HG03159 (cell line): ENCODE data around the gene PPP2R2C.

Experiments
- ATAC-seq: cut with Tn5 transposase; IDR thresholded peaks from one replicate; pipeline ENCODE4 v1.9.1; 2021; ENCODE audit warnings: mild to moderate bottlenecking, moderate library complexity; ENCODE audit not compliant: unreplicated experiment

Gene PPP2R2C

DNA sequence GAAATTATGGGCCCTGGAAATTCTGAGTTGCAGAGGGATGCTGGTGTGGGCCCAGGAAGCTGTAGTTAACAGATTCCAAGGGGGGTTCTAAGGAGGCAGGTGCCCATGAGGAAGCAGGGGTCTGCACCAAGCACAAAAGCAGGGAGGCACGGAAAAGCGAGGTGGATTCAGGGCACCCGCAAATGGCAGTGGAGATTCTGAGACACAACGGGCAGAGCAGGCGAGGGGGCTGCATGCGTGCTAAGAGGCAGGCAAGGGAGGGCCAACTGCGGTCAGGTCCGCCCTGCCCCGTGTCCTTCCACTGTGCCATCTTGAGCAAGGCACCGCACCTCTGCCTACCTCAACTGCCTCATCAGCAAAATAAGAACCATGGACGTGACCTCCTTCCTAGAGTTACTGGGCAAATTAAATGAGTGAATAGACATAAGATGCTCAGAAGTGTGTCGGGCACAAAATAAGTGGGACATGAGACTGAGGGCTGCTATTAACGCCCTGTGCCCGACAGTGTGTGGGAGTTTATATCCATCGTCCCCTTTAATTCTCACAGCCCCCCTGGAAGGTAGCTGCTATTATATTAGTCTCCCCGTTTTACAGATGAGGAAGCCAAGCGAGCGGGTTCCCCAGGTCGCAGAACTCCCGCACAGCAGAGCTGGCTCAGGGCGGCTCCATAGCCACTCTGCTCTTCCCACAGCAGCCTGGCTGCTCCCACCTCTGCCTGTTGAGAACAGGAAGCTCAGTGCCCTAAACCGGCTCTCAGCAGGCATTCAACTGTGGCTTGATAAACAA lies 67.6 kb downstream of the PPP2R2C start:
- ATAC-seq = no peak

DNA sequence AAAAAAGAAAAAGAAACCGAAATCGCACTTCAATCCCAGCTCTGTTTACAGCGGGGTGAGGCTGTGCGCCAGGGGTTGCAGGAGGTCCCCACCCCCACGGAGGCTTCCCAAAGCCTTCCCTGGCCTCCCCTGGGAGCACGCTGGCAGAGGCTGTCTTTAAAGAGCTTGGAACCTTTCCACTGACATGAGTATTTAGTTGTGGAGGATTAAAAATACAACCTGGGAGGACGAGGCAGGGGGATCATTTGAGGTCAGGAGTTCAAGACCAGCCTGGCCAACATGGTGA lies 69.1 kb downstream of the PPP2R2C start:
- ATAC-seq = no peak

DNA sequence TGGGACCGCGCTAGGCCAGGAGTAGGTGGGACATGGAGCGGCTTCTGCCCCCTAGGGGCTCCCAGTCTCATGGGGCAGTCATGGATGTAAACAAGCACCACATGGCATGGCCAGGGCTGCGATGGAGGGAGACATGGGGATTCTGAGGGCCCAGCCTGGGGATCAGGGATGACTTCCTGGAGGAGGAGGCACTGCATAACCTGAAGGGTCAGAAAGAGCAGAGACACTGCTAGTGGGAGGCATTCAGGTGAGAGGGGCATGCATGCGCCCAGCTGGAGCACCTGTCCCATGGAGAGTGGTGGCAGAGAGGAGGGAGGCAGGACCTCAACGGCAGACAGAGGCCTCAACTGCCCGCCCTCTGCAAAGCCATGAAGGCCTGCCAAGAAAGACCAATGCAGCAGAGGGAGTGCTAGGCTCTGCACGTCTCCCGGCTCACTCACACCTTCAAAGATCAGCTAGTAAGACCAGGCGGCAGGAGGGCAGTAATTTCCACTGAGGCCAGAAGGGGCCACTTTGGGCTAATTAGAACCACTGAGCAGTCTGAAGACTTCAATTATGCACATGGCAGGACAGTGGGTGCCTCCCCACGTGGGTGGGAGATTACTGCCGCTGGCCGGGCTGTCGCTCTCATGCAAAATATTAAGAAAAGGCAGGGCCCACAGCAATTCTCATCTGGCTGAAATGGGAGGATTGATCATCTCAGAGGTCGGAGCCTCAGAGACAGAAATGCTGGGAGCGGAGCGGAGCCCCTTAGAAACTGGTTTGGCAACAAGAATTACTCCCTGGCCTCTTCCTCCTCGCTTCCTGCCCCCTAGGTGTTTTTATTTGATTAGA lies 69.6 kb downstream of the PPP2R2C start:
- no peak for ATAC-seq

DNA sequence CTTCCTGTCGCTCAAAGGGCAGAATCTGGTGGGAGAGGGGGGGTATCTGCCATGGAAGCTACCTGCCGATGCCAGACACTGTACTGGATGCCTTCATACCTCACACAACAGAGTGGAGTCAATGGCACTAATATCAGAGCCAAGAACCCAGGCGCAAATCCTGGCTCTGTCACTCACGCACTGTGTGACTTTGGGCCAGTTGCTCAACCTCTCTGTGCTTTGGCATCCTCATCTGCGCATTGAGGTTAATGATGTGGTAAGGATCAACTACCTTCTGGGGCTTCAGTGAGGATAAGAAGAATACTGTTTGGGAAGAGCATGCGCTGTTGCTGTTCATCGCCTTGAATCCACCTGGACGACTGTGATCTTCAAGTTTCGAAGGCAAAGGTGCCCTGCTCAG lies 70.6 kb downstream of the PPP2R2C start:
- ATAC-seq = no peak

DNA sequence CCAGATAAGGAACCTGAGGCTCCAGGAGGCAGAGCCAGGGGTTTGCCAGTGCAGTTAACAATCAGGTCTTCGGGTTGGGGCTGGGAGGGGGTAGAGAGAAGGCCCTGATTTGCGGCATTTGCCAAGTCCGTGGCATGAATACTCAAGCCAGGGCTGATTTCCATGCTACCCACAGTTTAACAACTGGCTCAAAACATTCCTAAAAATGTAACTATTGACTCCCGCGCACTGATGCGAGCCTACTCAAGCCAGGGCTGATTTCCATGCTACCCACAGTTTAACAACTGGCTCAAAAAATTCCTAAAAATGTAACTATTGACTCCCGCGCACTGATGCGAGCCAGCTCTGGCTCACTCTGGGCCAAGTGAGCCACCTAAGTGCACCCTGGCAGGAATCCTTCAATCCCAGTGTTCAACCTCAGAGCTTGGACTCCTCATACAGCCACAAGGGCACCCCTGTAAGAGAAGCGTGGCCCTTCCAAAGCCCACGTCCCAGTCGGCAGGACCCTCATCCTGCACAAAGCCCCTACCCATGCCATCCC lies 75.6 kb downstream of the PPP2R2C start:
- ATAC-seq = no peak

DNA sequence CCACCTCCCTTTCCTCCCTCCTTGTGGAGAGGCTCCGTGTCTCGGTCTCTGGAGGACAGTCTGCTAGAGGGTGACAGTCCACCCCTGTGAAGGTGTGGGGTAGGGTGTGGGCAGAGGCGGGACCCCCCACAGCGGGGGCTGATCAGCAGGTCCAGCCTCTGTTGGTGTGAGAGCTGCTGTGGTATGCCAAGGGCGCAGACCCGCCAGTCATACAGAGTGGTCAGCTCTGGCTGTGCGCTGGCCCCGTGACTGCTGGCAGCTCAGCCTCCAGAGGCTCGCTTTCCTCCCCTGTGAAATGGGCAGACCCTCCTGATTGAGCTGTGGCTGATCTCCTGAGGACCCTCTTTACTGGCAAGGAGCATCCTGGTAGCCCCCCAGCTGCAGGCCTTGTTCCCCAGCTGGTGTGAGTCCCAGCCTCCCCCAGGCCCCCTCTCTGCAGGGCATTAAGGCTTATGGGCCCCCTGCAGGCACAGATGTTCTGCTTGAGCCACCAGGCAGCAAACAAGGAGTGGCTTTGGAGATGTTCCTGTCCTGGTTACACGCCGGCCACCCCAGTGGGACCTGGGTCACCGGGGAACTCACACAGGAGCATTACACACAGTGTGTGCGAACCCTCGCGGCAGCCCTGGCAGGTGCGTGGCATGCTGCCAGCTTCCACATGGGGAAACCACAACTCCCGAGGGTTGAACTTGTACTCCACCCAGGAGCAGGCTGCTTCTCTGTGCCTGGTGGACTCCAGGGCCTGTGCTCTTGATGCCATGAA lies 76.8 kb downstream of the PPP2R2C start:
- no peak for ATAC-seq

DNA sequence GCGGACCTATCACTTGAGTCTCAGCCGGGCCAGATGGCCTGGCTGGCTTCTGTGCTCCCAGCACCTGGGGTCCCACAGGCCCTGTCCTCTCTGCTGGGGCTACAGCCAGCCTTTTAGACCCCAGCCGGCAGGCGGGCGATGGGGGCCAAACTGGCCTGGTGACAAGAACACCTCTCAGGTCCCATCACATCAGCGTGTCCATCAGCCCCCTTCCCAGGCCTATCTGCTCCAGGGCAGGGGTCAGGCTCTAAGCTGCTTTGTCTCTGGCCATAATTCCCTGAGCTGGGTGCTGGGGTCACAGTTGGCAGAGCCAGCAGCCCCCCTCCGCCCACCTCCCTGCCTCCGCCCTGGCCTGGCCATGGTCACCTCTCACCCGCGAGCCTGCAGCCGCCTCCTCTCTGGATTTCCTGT lies 77.7 kb downstream of the PPP2R2C start:
- ATAC-seq = no peak

DNA sequence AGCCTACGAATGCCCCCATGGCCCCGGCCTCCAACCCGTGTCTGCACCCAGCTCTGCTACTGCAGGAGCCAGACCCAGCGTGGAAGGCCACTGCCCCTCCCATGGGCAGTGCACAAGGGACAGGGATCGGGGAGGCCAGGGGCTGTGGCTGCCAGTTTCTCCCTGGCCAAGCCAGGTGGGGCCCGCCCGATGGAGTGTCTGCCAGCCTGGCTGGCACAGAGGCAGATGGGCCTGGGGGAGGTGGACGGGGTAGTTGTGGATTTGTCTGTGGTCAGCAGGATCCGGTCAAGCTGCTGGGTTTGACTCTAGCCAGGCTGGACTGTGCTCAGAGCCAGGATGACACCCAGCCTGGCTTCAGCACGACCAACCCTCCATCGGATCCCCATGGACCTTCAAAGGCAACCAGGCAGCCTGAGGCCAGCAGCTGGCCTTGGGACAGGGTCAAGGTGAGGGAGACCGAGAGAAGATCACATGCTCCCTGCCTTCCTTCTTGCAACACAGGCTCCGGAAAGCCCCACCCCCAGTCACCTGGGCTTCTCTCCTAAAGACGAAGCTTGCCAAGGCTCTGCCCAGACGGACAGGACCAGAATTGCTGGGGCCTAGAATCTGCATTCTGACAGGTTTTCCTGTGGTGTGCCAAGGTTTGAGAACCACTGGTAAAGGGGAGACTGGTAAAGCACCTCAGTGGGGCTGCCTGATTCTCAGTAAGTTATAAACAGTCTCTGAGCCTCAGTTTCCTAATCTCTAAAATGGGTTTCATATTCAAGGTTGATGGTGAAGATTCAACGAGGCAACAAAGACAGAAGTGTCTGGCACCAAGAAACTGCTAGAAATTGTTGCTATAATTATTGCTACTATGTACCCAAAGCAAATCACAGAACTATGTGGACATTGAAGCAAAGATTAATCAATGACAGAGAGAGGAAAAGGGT lies 78.6 kb downstream of the PPP2R2C start:
- ATAC-seq = no peak

DNA sequence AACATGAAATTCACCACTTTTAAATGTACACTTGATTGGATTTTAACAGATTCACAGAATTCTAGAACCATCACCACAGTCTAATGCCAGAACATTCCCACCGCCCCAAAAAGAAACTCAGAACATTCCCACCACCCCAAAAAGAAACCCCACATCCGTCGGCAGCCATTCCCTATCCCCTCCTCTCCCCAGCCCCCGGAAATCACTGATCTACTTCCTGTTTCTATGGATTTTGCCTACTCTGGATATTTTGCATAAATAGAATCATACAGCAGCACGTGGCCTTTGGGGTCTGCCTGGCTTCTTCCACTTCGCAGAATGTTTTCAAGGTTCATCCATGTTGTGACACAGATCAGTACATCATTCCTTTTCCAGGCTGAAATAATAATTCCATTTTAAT lies 79.3 kb downstream of the PPP2R2C start:
- no peak for ATAC-seq

DNA sequence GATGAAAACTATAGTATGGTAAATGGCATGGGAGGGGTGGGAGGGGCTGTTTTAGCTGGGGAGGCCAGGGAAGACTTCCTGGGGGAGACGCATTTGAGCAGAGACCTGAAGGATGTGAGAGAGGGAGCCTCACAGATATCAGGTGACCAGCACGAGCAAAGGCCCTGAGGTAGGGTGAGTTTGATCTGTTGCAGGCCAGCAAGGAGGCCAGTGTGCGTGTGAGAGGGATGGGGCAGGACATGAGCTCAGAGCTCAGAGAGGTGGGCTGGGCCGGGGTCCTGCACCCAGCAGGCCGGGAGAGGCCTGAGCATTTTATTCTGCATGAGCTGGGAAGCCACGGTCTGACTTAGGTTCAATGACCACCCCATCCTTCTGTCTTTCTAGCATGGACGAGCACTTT lies 80.0 kb downstream of the PPP2R2C start:
- ATAC-seq = no peak

DNA sequence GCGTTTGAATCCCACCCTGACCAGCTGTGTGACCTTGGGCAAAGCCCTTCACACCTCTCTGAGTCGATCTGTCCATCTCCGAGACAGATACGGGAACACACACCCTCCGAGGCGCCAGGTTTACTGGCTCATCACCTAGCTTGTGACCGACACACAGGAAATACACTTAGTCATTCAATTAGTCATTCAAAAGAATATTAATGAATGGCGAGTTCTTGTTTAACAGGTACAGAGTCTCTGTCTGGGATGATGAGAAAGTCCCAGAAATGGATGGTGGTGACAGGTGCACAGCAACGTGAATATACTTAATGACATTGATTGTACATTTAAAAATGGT lies 80.6 kb downstream of the PPP2R2C start:
- ATAC-seq = no peak

DNA sequence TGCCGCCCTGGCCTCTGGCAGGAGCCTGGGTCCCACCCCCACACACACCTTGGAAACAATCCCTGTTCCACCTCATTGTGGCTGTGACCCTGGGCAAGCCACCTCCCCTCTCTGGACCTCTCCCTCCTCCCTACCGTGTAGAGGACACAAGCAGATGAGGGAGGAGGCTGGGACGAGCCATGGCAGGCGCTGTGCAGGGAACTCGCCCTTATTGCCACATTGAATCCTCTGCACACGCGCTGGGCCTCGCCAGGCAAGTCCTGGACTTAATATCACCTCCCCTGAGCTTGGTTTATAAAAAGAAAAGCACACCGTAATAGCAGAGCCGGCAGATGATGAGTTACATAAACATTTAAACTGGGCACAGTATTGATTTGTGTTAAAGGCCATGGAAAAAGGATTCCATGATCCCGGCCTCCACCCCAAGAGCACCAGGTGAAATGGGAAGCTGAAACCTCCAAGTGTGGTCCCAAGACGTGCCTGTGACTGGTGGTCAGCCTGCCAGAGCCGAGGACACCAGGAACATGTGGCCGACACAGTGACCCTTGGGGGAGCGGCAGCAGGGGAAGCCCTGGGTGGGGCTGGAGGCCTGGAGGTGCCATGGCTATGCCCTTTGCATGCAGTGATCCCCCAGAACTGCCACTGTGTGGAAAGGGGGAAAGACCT lies 81.1 kb downstream of the PPP2R2C start:
- no peak for ATAC-seq

DNA sequence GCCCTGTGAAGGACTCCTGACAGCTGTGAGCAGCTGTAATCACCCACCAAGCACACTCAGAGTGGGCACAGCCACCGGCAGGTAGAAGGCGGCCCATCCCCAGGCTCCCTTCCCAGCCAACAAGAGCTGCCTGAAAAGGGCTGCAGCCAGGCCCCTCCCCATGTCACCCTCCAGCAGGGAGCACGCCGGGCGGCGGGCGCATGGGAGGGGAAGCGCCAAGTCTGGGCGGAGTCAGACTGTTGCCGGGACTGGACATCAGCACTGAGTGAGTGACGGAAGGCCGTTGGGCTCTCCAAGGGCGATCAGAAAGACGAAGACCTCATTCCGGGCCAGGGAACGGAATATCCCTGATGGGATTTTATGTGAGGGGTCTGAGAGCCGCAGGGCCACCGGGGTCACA lies 82.1 kb downstream of the PPP2R2C start:
- no peak for ATAC-seq

DNA sequence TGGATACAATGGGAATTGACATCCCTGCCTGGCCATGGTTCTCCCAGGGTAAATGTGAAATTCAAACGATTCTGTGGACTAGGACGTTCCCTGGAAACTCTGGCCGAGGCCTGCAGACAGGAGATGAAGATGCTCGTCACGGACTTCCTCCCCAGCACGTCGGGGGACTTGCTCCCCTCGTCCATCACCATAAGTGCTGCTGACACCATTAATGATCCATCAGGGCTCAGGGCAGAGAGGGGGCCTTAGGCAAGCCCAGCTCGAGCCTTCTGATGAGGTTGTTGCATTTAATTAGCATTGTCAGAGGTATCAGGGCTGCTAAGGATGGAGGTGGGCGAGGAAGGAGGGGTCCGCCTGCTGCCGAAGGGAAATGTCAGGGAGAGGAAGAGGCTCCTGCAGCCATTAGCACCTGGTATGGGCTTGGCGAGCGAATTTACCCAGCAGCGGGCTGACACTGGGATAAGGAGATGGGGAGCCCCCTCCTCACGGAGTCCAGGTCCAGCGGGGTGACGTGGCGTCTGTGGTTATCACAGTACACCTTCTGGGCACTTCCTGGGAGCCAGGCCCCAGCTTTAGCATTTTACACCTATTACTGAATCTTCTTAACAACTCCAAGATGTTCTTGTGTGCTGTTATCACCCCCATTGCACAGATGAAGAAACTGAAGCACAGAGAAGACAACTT lies 83.1 kb downstream of the PPP2R2C start:
- ATAC-seq = no peak

DNA sequence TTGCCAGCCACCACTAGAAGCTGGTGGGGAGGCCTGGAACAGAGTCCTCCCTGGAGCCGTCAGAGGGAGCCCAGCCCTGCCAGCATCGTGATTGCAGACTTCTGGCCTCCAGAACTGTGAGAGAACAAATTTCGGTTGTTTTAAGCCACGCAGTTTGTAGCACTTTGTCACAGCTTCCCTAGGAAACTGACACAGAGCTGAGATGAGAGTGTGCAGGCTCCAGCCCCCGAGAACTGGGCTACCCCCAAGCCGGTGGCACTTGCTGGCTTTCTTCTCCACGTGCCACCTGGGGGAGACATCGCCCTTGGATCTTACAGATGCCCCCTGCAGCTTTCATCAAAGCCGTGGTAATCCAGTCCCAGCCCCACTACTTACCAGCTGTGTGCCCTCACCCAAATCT lies 83.7 kb downstream of the PPP2R2C start:
- ATAC-seq = no peak

DNA sequence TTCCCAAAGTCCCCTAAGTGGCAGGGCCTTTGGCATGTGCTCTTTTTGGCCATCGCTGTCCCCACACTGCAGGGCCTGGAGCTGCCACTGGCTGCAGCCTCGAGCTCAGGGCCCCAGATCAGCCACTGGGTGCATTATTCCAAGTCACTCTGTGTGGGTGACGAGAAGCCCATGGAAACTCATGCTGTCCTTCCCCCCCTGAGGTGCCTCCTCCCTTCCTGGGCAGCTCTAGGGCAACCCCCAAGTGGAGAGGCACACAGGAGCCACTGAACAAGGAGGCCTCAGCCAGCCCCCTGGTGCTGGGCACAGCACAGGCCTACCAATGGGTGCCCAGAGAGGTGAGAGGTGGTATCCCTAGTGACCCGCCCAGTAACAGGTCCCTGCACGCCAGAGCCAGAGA lies 84.5 kb downstream of the PPP2R2C start:
- ATAC-seq = no peak

DNA sequence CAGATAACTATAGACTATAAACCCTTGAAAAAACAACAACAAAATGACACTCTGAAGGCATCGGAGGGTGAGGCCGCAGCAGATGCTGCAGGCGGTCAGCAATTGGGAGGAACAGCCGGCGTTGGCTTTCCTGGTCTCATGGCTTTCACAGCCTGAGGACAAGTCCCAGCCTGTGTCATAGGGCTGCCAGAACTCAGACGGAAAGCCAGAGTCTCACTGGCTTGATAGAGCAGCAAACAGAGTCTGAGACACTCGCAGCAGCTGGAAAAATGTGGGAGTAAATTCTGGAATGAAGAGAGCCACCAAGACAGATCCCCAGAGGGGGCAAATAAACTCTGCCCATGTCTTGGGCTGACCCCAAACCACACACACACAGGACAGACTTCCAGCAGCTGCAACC lies 86.3 kb downstream of the PPP2R2C start:
- no peak for ATAC-seq

DNA sequence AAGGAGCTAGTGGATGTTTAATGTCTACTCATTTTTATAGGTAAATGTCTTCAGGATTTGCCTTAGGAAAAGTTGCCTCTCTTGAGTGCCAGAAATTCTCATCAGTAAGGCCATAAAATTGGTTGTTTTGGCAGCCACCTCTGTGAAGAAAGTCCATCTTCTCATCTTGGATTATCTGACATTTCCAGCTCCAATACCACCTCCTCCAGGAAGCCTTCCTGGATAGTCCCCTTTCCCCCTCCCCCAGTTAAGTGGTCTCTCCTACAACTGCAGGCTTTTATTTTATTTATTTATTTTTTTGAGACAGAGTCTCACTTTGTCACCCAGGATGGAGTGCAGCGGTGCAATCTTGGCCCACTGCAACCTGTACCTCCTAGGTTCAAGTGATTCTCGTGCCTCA lies 87.1 kb downstream of the PPP2R2C start:
- no peak for ATAC-seq

DNA sequence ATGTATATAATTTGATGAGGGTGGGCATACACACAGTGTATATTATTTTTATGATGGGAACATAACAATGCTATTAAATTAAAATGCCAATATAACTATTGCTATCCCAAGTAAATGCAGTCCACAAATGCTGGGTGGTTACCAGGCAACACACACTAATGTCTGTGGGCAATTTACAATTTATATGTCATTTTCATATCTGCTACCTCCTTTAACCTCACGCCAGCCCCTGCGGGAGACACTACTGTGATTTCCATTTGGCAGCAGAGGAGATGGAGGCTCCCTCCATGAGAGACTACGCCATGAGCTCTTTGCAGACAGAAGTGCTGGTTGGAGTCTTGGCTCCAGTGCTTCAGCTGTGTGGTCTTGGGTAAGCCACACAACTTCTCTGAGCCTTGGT lies 87.9 kb downstream of the PPP2R2C start:
- no peak for ATAC-seq

DNA sequence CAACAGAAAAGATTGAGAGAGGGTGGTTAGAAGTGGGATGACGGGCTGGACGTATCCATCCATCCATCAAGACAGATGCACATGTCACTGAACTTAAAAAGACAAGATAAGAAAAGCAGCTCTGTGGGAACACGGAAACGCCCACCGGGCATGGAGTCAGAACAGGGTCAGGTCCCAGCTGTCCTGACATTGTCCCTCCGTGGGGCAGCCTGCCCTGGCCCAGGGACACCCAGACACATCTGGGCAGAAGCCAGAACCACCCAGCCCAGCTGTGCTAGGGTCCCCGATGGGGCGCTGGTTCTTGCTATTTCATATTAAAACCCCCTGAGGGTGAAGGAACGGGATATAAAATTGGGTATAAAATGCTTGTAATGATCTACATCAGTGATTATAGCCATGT lies 88.5 kb downstream of the PPP2R2C start:
- ATAC-seq = no peak
